SK-N-SH treated with all-trans-retinoic acid at 6 μM for 48 hours (cell line): Measurements from ENCODE around the gene ABCC1.

Experiments
- BACH2 ChIP-seq: fragments of 250-450 bp; sonication (Bioruptor Pico); IDR thresholded peaks from 2 replicates; pipeline ENCODE4 v1.9.0; 2021; ENCODE audit warnings: mild to moderate bottlenecking, borderline replicate concordance
- GLIS3 ChIP-seq: fragments of 250-450 bp; sonication (Bioruptor Pico); IDR thresholded peaks from 2 replicates; pipeline ENCODE4 v1.5.0; 2020; ENCODE audit warnings: mild to moderate bottlenecking, moderate library complexity
- ISL1 ChIP-seq: fragments of 250-450 bp; sonication (Bioruptor Pico); IDR thresholded peaks from 2 replicates; pipeline ENCODE4 v2.1.2; 2022; ENCODE audit warnings: mild to moderate bottlenecking, moderate library complexity
- RARB ChIP-seq: fragments of 250-450 bp; sonication (Bioruptor Pico); IDR thresholded peaks from 2 replicates; pipeline ENCODE4 v1.8.0; 2021; ENCODE audit warnings: mild to moderate bottlenecking, moderate library complexity
- TCF4 ChIP-seq: fragments of 250-450 bp; sonication (Bioruptor Pico); IDR thresholded peaks from 2 replicates; pipeline ENCODE4 v1.8.0; 2021; ENCODE audit warnings: mild to moderate bottlenecking, moderate library complexity, borderline replicate concordance
- ZFP30 ChIP-seq: fragments of 450-650 bp; formaldehyde crosslinking; IDR thresholded peaks from 2 replicates; pipeline ENCODE4 v1.5.0; 2022; ENCODE audit warnings: mild to moderate bottlenecking, moderate library complexity
- TF ChIP-seq, protein P1 (sequence below): fragments of 250-450 bp; sonication (Bioruptor Pico); IDR thresholded peaks from 2 replicates; pipeline ENCODE4 v1.5.1; 2020; ENCODE audit warnings: low read depth, mild to moderate bottlenecking, moderate library complexity
- TF ChIP-seq, protein P2 (sequence below): fragments of 250-450 bp; sonication (Bioruptor Pico); IDR thresholded peaks from 2 replicates; pipeline ENCODE4 v1.5.1; 2021; ENCODE audit warnings: mild to moderate bottlenecking, moderate library complexity

DNA sequence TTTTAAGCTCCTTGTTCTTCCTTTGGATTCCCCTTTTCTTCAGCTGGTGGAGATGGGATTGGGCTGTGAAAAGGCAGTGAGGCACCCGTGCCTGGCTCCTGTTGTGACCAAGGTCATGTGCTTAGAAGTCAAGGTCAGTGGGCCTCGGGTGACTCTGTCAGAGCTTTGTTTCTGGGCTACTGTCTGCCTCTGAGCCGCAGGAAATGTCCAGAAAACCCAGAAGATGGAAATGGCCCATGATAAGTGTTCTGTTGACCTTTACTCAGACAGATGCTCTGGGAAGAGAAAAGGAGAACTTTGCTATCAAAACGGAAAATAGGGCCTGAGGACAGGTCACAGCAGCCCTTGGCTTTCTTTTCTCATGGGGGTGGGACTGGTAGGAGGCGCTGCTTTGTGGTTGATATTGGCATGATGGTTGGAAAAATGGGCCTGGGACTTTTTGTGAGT lies 2.9 kb downstream of the ABCC1 start:
- TF ChIP-seq RARB (no peak), ZFP30 (CRISPR knock-in tag) (no peak), BACH2 (CRISPR knock-in tag) (no peak), ISL1 (CRISPR knock-in tag) (no peak), GLIS3 (CRISPR knock-in tag) (no peak), TCF4 (CRISPR knock-in tag) (no peak)
- TF ChIP-seq, protein P1, sequence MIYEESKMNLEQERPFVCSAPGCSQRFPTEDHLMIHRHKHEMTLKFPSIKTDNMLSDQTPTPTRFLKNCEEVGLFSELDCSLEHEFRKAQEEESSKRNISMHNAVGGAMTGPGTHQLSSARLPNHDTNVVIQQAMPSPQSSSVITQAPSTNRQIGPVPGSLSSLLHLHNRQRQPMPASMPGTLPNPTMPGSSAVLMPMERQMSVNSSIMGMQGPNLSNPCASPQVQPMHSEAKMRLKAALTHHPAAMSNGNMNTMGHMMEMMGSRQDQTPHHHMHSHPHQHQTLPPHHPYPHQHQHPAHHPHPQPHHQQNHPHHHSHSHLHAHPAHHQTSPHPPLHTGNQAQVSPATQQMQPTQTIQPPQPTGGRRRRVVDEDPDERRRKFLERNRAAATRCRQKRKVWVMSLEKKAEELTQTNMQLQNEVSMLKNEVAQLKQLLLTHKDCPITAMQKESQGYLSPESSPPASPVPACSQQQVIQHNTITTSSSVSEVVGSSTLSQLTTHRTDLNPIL (CRISPR knock-in tag) = no peak
- TF ChIP-seq, protein P2, sequence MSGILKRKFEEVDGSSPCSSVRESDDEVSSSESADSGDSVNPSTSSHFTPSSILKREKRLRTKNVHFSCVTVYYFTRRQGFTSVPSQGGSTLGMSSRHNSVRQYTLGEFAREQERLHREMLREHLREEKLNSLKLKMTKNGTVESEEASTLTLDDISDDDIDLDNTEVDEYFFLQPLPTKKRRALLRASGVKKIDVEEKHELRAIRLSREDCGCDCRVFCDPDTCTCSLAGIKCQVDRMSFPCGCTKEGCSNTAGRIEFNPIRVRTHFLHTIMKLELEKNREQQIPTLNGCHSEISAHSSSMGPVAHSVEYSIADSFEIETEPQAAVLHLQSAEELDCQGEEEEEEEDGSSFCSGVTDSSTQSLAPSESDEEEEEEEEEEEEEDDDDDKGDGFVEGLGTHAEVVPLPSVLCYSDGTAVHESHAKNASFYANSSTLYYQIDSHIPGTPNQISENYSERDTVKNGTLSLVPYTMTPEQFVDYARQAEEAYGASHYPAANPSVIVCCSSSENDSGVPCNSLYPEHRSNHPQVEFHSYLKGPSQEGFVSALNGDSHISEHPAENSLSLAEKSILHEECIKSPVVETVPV = no peak
